GM20431 (cell line): Measurements from ENCODE around the gene EHD2.
"Not testable (repeated sequence)": the region's sequence is repeated elsewhere in the genome, so short reads cannot be mapped to it uniquely, and the experiment has no call there.

Experiments used
- in situ Hi-C: fragments of 300-500 bp; cut with MseI, MboI; formaldehyde crosslinking; loops from one replicate; pipeline ENCODE4 v1.15.0; 2020; ENCODE audit warnings: low sequenced_read_pairs; ENCODE audit not compliant: unreplicated experiment

EHD2 gene

GRCh38 chr19:47789811-47790210 is 76.6 kb downstream of the EHD2 start:
- in situ Hi-C loops: not testable (repeated sequence)

DNA sequence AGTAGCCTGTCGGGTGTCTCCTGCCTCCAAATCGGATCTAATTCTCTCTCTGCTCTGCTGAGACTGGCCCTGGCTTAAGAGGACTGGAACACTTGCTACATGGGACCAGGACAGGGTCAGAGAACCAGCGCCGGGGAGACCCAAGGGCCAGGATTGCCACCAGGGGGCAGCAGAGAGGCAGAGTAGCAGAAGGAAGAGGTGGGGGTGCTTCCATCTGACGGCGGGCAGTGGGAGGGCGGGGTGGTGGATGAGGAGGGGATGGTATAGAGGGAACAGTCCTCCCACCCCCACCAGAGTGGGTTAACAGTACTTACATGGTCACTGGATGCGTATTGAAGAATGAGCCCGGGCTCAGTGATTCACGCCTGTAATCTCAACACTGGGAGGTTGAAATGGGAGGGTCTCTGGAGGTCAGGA is 77.2 kb downstream of the EHD2 start:
- in situ Hi-C loops: no loop called here

DNA sequence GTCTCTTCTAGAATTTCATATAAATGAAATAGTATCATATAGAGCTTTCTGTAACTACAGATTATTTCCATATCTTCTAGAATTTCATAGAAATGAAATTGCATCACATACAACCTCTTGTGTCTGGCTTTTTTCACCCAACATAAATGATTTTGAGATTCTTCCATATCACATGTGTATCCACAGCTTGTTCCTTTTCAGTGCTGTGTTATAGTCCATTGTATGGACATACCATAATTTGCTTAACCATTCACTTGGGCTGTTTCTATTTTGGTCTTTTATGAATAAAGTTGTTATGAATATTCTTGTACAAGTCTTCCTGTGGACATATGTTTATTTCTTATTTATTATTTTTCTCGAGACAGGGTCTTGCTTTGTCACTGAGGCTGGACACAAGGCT is 79.4 kb downstream of the EHD2 start:
- in situ Hi-C loops: no loop called here
